ENCODE data around the gene CLASP2. TPM values are rescaled to one million over a fixed set of nuclear protein-coding genes. Genes with fewer than 3 reads are reported as not detected.

CLASP2 gene
- total RNA-seq, 1 donor from 2014 or later, result 85.8 TPM

DNA sequence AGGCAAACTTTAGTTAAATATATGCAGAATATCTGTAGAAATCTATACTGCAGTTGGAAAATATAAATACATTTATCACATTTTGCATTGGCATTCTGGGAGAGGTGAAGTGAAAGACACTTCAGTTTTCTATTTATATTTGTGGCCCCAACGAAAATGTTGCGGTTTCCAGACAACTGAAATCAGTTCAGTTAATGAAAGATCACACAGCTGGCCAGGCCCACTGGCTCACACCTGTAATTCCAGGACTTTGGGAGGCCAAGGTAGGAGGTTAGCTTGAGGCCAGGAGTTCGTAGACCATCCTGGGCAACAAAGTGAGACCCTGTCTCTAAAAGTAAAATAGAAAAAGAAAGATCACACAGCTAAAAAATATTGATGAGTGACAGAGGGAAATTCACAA lies 11.9 kb upstream of the CLASP2 start:
- H3K9me3 Mint-ChIP-seq, result peaks cover 3% of the 10 kb centered on the region
- DNase-seq, result no peak
- H3K4me1 Mint-ChIP-seq, result no peaks in the 10 kb centered on the region
- H3K4me3 Mint-ChIP-seq, result no peak overlapping the region
- H3K36me3 Mint-ChIP-seq (ENCODE audit: low read depth), result no peaks in the 10 kb centered on the region
- ATAC-seq (ENCODE audit: low read depth), result no peak
- H3K27ac Mint-ChIP-seq, result no peak overlapping the region
- TF ChIP-seq, protein P1, sequence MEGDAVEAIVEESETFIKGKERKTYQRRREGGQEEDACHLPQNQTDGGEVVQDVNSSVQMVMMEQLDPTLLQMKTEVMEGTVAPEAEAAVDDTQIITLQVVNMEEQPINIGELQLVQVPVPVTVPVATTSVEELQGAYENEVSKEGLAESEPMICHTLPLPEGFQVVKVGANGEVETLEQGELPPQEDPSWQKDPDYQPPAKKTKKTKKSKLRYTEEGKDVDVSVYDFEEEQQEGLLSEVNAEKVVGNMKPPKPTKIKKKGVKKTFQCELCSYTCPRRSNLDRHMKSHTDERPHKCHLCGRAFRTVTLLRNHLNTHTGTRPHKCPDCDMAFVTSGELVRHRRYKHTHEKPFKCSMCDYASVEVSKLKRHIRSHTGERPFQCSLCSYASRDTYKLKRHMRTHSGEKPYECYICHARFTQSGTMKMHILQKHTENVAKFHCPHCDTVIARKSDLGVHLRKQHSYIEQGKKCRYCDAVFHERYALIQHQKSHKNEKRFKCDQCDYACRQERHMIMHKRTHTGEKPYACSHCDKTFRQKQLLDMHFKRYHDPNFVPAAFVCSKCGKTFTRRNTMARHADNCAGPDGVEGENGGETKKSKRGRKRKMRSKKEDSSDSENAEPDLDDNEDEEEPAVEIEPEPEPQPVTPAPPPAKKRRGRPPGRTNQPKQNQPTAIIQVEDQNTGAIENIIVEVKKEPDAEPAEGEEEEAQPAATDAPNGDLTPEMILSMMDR (IDR thresholded peaks at IDR 0.05), result no peak
- POLR2A ChIA-PET, result interaction anchor here (1.0 kb wide), 1 partner anchor 12 kb away, joined by 3 read pairs; the partner anchor contains the start of gene CLASP2
- intact Hi-C loops (cut with micrococcal nuclease), result no loop called here
- CTCF ChIA-PET, result no interaction called here
- no peaks in the 10 kb centered on the region for H3K27me3 Mint-ChIP-seq

DNA sequence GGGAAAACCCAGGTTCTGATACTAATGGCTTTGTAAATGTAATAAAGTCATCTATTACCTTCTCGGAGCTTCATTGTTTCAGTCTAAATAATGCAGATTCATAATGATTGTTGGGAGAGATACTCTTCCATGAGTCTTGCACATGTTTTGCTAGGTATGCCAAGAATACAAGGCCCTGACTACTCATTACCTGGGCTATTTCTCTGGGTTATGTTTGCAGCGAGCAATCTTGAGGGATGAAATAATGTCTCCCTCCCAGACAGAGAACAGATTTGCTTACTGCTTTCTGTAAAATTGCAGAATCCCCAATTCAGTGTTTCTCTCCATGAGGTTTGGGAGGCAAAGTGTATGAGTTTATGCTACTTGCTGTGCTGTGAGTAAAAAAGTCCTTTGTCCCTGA lies 6.2 kb upstream of the CLASP2 start:
- H3K36me3 Mint-ChIP-seq (ENCODE audit: low read depth), result no peaks in the 10 kb centered on the region
- ATAC-seq (ENCODE audit: low read depth) (no peak), DNase-seq (no peak)
- ChIA-PET CTCF (no interaction called here), POLR2A (no interaction called here)
- intact Hi-C loops (cut with micrococcal nuclease), result no loop called here
- H3K27me3 Mint-ChIP-seq, result no peaks in the 10 kb centered on the region
- no peak overlapping the region for H3K4me3 Mint-ChIP-seq
- H3K4me1 Mint-ChIP-seq, result no peaks in the 10 kb centered on the region
- no peaks in the 10 kb centered on the region for H3K9me3 Mint-ChIP-seq
- H3K27ac Mint-ChIP-seq, result no peak overlapping the region
- TF ChIP-seq, protein P1 (IDR thresholded peaks at IDR 0.05), result no peak

DNA sequence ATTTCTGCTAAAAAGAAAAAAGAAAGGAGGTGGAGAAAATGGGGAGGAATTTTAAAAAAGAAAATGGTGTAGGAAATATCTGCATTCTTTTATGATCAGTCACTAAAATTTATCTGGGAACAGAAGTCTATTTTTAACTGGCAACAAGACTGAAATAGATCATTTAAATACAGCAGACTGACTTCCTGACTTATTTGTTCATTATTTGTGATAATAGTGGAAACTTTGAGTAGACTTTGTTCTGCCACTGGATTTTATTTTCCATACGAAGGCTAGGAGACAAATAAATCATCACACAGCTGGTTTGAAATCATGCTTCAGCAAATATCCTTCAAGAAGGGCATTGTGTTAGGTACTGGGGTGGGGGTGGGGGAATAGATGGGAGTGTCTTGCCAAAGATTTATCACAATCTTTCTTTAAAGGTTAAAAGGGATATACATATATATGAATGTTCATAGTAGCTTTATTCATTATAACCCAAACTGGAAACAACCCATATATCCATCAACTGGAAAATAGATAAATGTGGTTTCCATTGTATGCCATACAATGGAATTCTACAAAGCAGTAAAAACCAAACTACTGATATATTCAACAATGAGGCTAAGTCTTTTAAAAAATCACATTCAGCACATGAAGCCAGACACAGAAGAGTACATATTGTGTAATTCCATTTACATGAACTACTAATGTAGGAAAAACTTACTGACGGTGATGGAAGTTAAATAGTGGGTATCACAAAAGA lies 4.7 kb upstream of the CLASP2 start:
- ChIA-PET POLR2A (no interaction called here), CTCF (no interaction called here)
- Mint-ChIP-seq H3K27me3 (no peaks in the 10 kb centered on the region), H3K9me3 (no peaks in the 10 kb centered on the region), H3K4me1 (peaks cover 7% of the 10 kb centered on the region), H3K4me3 (no peak overlapping the region), H3K27ac (no peak overlapping the region), H3K36me3 (ENCODE audit: low read depth) (peaks cover 5% of the 10 kb centered on the region)
- intact Hi-C loops (cut with micrococcal nuclease), result no loop called here
- DNase-seq (no peak), ATAC-seq (ENCODE audit: low read depth) (no peak)
- TF ChIP-seq, protein P1 (IDR thresholded peaks at IDR 0.05), result no peak

DNA sequence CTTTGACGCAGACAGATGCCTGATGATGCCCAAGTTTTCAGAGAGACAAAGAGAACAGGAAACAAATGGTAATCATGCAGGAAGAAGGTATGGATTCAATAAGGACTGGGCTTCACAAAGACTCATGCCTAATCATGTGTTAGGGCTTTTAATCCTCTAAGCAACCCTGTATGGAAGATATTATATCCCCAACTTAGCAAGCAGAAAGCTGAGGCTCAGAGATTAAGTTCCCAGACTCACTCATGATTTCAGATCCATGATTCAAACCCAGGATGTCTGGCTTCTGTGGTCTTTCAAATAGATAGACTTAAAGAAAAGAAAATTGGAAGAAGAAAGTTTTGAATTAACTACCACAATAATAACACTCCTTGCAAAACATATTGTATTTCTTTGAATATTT lies 4.1 kb upstream of the CLASP2 start:
- ChIA-PET CTCF (no interaction called here), POLR2A (no interaction called here)
- DNase-seq (no peak), ATAC-seq (ENCODE audit: low read depth) (no peak)
- Mint-ChIP-seq H3K9me3 (no peaks in the 10 kb centered on the region), H3K36me3 (ENCODE audit: low read depth) (peaks cover 5% of the 10 kb centered on the region), H3K4me1 (peaks cover 8% of the 10 kb centered on the region), H3K27me3 (no peaks in the 10 kb centered on the region), H3K4me3 (no peak overlapping the region), H3K27ac (no peak overlapping the region)
- intact Hi-C loops (cut with micrococcal nuclease), result no loop called here
- TF ChIP-seq, protein P1 (IDR thresholded peaks at IDR 0.05), result no peak

DNA sequence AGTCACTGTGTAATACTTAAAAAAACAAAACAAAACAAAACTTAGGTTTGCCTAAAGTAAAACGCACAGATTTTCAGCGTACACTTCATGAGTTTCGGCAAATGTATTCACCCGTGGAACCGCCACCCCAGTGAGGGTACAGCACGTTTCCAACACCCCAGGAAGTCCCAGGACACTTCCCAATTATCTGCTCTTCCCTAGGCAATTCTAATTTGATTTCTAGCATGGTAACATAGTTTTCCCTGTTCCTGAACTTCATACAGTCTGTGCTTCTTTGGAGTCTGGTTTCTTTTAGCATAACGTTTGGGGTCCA lies 497 bp upstream of the CLASP2 start:
- H3K9me3 Mint-ChIP-seq, result no peaks in the 10 kb centered on the region
- ChIA-PET CTCF (no interaction called here), POLR2A (interaction anchor here (1.2 to 2.0 kb wide), 2 partner anchors 12 to 80 kb away, joined by 3 to 9 read pairs; partner anchors contain the start of gene PDCD6IP)
- DNase-seq (no peak), ATAC-seq (ENCODE audit: low read depth) (no peak)
- H3K4me3 Mint-ChIP-seq, result peak overlapping the region; percentile 96
- no peaks in the 10 kb centered on the region for H3K27me3 Mint-ChIP-seq
- intact Hi-C loops (cut with micrococcal nuclease), result loop anchor here (1.0 to 5.0 kb wide), 6 partner anchors 61 to 1031 kb away; partner anchors contain the start of genes CNOT10, CRTAP, PDCD6IP and UBP1
- peaks cover 5% of the 10 kb centered on the region for H3K36me3 Mint-ChIP-seq (ENCODE audit: low read depth)
- TF ChIP-seq, protein P1 (IDR thresholded peaks at IDR 0.05), result no peak
- peak overlapping the region; percentile 98 for H3K27ac Mint-ChIP-seq
- H3K4me1 Mint-ChIP-seq, result peaks cover 10% of the 10 kb centered on the region

All from activated B cell treated with CpG ODN at 0.5 μM for 24 hours (primary cell).